H1 (cell line): ENCODE data around the gene HNRNPM. TPM values are rescaled to one million over a fixed set of nuclear protein-coding genes. Genes with fewer than 3 reads are reported as not detected.

Experiments used
- ASH2L ChIP-seq: fragments of 200-600, 300-600 bp; sonication (generic); IDR thresholded peaks from one replicate; pipeline ENCODE4 v1.7.1; 2017; ENCODE audit warnings: low read length
- BACH1 ChIP-seq: IDR thresholded peaks from 2 replicates; pipeline ENCODE4 v1.6.1; 2012; ENCODE audit warnings: low read length, improper control_type of control experiment
- BCL11A ChIP-seq, 2 experiments: IDR thresholded peaks; one replicate each; pipeline ENCODE4 v1.6.1; 2011; ENCODE audit warnings: low read depth in 2 of 2, low read length in 2 of 2, mild to moderate bottlenecking in 2 of 2
- BRCA1 ChIP-seq: IDR thresholded peaks from 2 replicates; pipeline ENCODE4 v1.6.1; 2012; ENCODE audit warnings: low read depth, low read length, improper control_type of control experiment
- CEBPB ChIP-seq: IDR thresholded peaks from 2 replicates; pipeline ENCODE4 v1.6.1; 2012; ENCODE audit warnings: low read depth, low read length
- CREB1 ChIP-seq: IDR thresholded peaks from 2 replicates; pipeline ENCODE4 v1.6.1; 2012; ENCODE audit warnings: inconsistent platforms
- GABPA ChIP-seq: IDR thresholded peaks from 2 replicates; pipeline ENCODE4 v1.6.1; 2011; ENCODE audit warnings: mild to moderate bottlenecking, low read length, moderate library complexity, borderline replicate concordance; ENCODE audit not compliant: insufficient read depth
- HDAC6 ChIP-seq: IDR thresholded peaks from one replicate; pipeline ENCODE4 v1.7.1; 2012; ENCODE audit warnings: low read depth, mild to moderate bottlenecking, inconsistent platforms, low read length, moderate library complexity
- KDM1A ChIP-seq: fragments of 200-600, 300-600 bp; sonication (generic); IDR thresholded peaks from 2 replicates; pipeline ENCODE4 v1.7.1; 2016; ENCODE audit warnings: mild to moderate bottlenecking, low read length, borderline replicate concordance
- MAFK ChIP-seq: IDR thresholded peaks from 2 replicates; pipeline ENCODE4 v1.6.1; 2012; ENCODE audit warnings: low read depth, mild to moderate bottlenecking, improper control_type of control experiment, low read length
- NRF1 ChIP-seq: IDR thresholded peaks from 2 replicates; pipeline ENCODE4 v1.6.1; 2011; ENCODE audit warnings: mild to moderate bottlenecking, low read depth, low read length, improper control_type of control experiment
- POLR2A ChIP-seq, 2 experiments: IDR thresholded peaks; 1 replicate in 1 of 2; 2 replicates in 1 of 2; pipeline ENCODE4 v1.6.1; 2011; ENCODE audit warnings: low read depth in 2 of 2, low read length in 2 of 2, mild to moderate bottlenecking in 2 of 2; ENCODE audit errors: control extremely low read depth in 1 of 2
- POLR2AphosphoS5 ChIP-seq: IDR thresholded peaks from 2 replicates; pipeline ENCODE4 v1.6.1; 2011; ENCODE audit warnings: low read depth, low read length
- RAD21 ChIP-seq, 2 experiments: IDR thresholded peaks in 1 of 2; conservative IDR thresholded peaks in 1 of 2; 2 replicates each; pipeline ENCODE4 v1.6.1; 2011; ENCODE audit warnings: low read depth in 2 of 2, low read length in 2 of 2, improper control_type of control experiment in 1 of 2, inconsistent platforms in 1 of 2, mild to moderate bottlenecking in 1 of 2, moderate library complexity in 1 of 2
- RFX5 ChIP-seq: IDR thresholded peaks from 2 replicates; pipeline ENCODE4 v1.6.1; 2011; ENCODE audit warnings: low read depth, low read length, improper control_type of control experiment, borderline replicate concordance
- RNF2 ChIP-seq: fragments of 200-900, 300-1000 bp; sonication (generic); IDR thresholded peaks from 2 replicates; pipeline ENCODE4 v1.7.1; 2016; ENCODE audit warnings: borderline replicate concordance, low read depth, mild to moderate bottlenecking, antibody characterized with exemption, low read length; ENCODE audit not compliant: poor library complexity, severe bottlenecking; ENCODE audit errors: missing control alignments
- SP1 ChIP-seq: IDR thresholded peaks from 2 replicates; pipeline ENCODE4 v1.6.1; 2011; ENCODE audit warnings: low read depth, low read length
- SP2 ChIP-seq: IDR thresholded peaks from 2 replicates; pipeline ENCODE4 v1.6.1; 2012; ENCODE audit warnings: mild to moderate bottlenecking, low read length, inconsistent platforms
- SRF ChIP-seq: IDR thresholded peaks from 2 replicates; pipeline ENCODE4 v1.6.1; 2011; ENCODE audit warnings: mild to moderate bottlenecking, low read depth, low read length, moderate library complexity
- TAF1 ChIP-seq: IDR thresholded peaks from 2 replicates; pipeline ENCODE4 v1.6.1; 2011; ENCODE audit warnings: mild to moderate bottlenecking, low read depth, low read length
- TAF7 ChIP-seq: optimal IDR thresholded peaks from 2 replicates; pipeline ENCODE3; 2011; ENCODE audit warnings: low read depth, mild to moderate bottlenecking, inconsistent platforms, low read length, moderate library complexity, borderline replicate concordance
- TBP ChIP-seq: IDR thresholded peaks from 2 replicates; pipeline ENCODE4 v1.6.1; 2011; ENCODE audit warnings: low read depth, low read length, improper control_type of control experiment
- TCF12 ChIP-seq: IDR thresholded peaks from 2 replicates; pipeline ENCODE4 v1.6.1; 2011; ENCODE audit warnings: low read depth, mild to moderate bottlenecking, low read length
- polyA plus RNA-seq, 7 experiments: library from polyadenylated mRNA; depleted of rRNA in 3 of 7; stranded (reverse) in 5 of 7; unstranded in 2 of 7; fragments of >200 nt in 5 of 7; fragments of 200-250 nt in 2 of 7; gene quantifications; 1 replicate in 5 of 7; 2 replicates in 1 of 7; 4 replicates in 1 of 7; pipeline versions ENCODE4 v1.2.1 to v1.2.3, GENCODE V29; 2011 to 2013; ENCODE audit warnings: missing spikeins in 2 of 7, mixed read lengths in 2 of 7
- total RNA-seq: library from RNA; stranded (reverse); fragmentation: NEBNext Ultra II Directional; extraction: Animal tissue kit (Norgen Biotek cat#: 25700); gene quantifications from 2 replicates; pipeline ENCODE4 v1.2.1, GENCODE V29; 2021
- TF ChIP-seq, protein P1 (sequence below), 3 experiments: IDR thresholded peaks; 1 replicate in 2 of 3; 2 replicates in 1 of 3; pipeline versions ENCODE4 v1.5.1 to v1.6.1; 2011; ENCODE audit warnings: low read length in 3 of 3, mild to moderate bottlenecking in 3 of 3, inconsistent platforms in 2 of 3, low read depth in 1 of 3, moderate library complexity in 1 of 3; ENCODE audit not compliant: insufficient read depth in 1 of 3; ENCODE audit errors: control extremely low read depth in 1 of 3

The HNRNPM gene
- total and polyA plus RNA-seq, 2 of the 8 experiments (the other 6 are each of a cell fraction or from before 2014, with no cell fraction given): 375 to 474 TPM

DNA sequence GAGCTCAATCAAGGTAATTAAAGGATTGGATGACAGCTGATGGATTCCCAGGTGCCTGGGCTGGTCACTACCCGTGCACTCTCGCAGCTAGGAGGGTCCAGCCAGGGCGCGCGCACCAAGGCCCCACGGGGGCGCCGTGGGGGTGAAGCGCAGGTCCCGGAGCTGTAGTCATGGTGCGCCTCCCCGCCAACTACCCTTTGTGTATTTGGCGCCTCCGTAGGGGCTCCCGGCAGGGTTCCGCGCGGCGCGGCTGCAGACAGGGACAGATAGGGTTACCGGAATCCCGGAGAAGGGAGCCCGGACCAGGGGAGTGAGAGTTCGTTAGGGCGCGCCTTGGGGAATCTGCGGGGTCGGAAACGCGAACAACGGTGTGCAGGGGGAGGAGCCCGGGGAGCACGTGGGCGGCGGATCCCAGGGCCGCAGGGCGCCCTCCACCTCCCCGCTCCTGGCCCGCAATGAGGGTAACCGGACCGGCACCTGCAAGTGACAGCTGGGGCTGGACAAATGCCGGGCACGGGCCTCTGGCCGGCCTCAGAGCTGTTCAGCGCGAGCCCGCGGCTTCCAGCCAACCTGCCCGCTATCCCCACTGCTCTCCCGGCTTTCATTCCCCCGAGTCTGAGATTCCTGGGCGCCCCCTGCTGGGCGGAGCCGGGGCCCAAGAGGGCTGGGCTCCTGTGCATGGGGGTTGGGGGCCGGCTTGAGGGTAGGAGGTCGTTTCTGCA is 61.1 kb downstream of the HNRNPM start (continued):
- TF ChIP-seq RAD21 (IDR thresholded peaks at IDR 0.05 in 1 of 2, conservative IDR thresholded peaks at IDR 0.05 in 1 of 2; ENCODE audit: low read depth in 2 of 2, low read length in 2 of 2) (peak; percentile 29 to 58; a peak in 3 of 4 replicates), BACH1 (peak; percentile 29; the same call in 1 of the 2 replicates), RNF2 (no peak), TAF7 (no peak), CEBPB (no peak), RFX5 (no peak), MAFK (no peak), POLR2AphosphoS5 (no peak), GABPA (no peak), ASH2L (peak; percentile 43), POLR2A (IDR thresholded peaks at IDR 0.05; ENCODE audit: control extremely low read depth in 1 of 2, low read depth in 2 of 2, low read length in 2 of 2) (peak in 1 of 2 experiments; percentile 70; a peak in 1 of 3 replicates), BRCA1 (no peak), SP2 (no peak), TAF1 (peak; percentile 51), CREB1 (no peak), TBP (no peak), HDAC6 (no peak), SRF (no peak), NRF1 (no peak), BCL11A (IDR thresholded peaks at IDR 0.05; ENCODE audit: low read depth in 2 of 2, low read length in 2 of 2) (no peak), TCF12 (no peak), SP1 (no peak), KDM1A (no peak)
- TF ChIP-seq, protein P1, sequence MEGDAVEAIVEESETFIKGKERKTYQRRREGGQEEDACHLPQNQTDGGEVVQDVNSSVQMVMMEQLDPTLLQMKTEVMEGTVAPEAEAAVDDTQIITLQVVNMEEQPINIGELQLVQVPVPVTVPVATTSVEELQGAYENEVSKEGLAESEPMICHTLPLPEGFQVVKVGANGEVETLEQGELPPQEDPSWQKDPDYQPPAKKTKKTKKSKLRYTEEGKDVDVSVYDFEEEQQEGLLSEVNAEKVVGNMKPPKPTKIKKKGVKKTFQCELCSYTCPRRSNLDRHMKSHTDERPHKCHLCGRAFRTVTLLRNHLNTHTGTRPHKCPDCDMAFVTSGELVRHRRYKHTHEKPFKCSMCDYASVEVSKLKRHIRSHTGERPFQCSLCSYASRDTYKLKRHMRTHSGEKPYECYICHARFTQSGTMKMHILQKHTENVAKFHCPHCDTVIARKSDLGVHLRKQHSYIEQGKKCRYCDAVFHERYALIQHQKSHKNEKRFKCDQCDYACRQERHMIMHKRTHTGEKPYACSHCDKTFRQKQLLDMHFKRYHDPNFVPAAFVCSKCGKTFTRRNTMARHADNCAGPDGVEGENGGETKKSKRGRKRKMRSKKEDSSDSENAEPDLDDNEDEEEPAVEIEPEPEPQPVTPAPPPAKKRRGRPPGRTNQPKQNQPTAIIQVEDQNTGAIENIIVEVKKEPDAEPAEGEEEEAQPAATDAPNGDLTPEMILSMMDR (IDR thresholded peaks at IDR 0.05; ENCODE audit: control extremely low read depth in 1 of 3, insufficient read depth in 1 of 3, low read depth in 1 of 3, low read length in 3 of 3): peak; percentile 54 to 62 (median 56)
